ENCODE measurements around the gene TLE3. TPM values are rescaled to one million over a fixed set of nuclear protein-coding genes. Genes with fewer than 3 reads are reported as not detected.

The TLE3 gene
- total RNA-seq, 1 experiment from 2014 or later, result 98.2 TPM

DNA sequence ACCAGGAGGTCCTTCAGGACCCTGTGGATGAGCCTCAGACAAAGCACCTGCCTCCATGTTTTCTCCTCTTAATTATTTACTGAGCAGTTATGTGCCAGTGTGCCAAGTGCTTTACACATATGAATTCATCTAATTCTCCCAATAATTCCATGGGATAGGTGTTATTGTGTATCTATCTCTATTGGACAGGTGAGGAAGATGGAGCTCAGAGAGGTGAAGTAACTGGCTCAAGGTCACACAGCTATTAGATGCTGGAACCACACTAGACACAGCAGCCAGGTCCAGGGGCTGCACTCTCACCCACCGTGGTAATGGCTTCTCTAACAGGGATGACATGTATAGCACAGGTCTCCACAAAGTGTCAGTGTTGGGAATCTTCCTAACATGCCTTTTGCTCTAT, 70.2 kb downstream of the TLE3 start:
- H2AK5ac ChIP-seq (ENCODE audit: insufficient read length, low read length), result no peak overlapping the region
- H3K4me1 Mint-ChIP-seq, result peaks cover 27 to 42% of the 10 kb centered on the region in 2 experiments
- peaks cover 2% of the 10 kb centered on the region for H4K20me1 ChIP-seq (ENCODE audit: control insufficient read depth, insufficient read depth, insufficient read length)
- DNase-seq, result no peak
- no peak overlapping the region for H3K14ac ChIP-seq (ENCODE audit: insufficient read depth, low read length)
- H3K4ac ChIP-seq (ENCODE audit: low read depth, low read length), result no peak overlapping the region
- no peak overlapping the region for H3K9ac ChIP-seq (ENCODE audit: extremely low read depth, insufficient read length, low read length)
- H3K4me3 Mint-ChIP-seq, result no peak overlapping the region
- H2AFZ ChIP-seq (ENCODE audit: low read length), result no peak overlapping the region
- no peaks in the 10 kb centered on the region for H3K9me3 ChIP-seq (ENCODE audit: control insufficient read depth, low read depth, low read length)
- H3K4me2 ChIP-seq (ENCODE audit: insufficient read depth, insufficient read length, low read length), result no peak overlapping the region
- H2BK20ac ChIP-seq (ENCODE audit: low read depth, low read length, poor library complexity, severe bottlenecking), result no peak overlapping the region
- no peak overlapping the region for H3K27ac Mint-ChIP-seq
- H3K4me1 ChIP-seq (ENCODE audit: insufficient read depth, low read length), result no peaks in the 10 kb centered on the region; the same call in 1 of the 2 replicates
- no peak overlapping the region for H3K23ac ChIP-seq (ENCODE audit: insufficient read length, low read depth, low read length)
- no peak overlapping the region for H4K5ac ChIP-seq (ENCODE audit: insufficient read length, low read depth, low read length)
- no peaks in the 10 kb centered on the region for H3K23me2 ChIP-seq (ENCODE audit: insufficient read length, low read depth, low read length, poor library complexity, severe bottlenecking)
- no peak overlapping the region for H3T11ph ChIP-seq (ENCODE audit: low read length)
- H2BK120ac ChIP-seq (ENCODE audit: low read depth, low read length, poor library complexity, severe bottlenecking), result no peak overlapping the region
- H2BK15ac ChIP-seq (ENCODE audit: low read depth, low read length), result no peak overlapping the region
- H3K36me3 Mint-ChIP-seq (ENCODE audit: insufficient read depth in 1 of 3, low read depth in 3 of 3), result peaks cover 0 to 4% (median 3%) of the 10 kb centered on the region in 3 experiments; a peak in 2 of 7 replicates
- H3K27me3 ChIP-seq (ENCODE audit: insufficient read depth, low read length), result no peaks in the 10 kb centered on the region
- no peak overlapping the region for H4K91ac ChIP-seq (ENCODE audit: insufficient read length, low read depth, low read length)
- H3K56ac ChIP-seq (ENCODE audit: insufficient read length, low read depth, low read length), result no peak overlapping the region
- H3K18ac ChIP-seq (ENCODE audit: insufficient read length, low read depth, low read length), result no peak overlapping the region
- no peak overlapping the region for H4K8ac ChIP-seq (replicated peaks; ENCODE audit: insufficient read length, low read depth, low read length)
- peaks cover 1 to 4% of the 10 kb centered on the region in 2 experiments; a peak in 4 of 5 replicates for H3K9me3 Mint-ChIP-seq
- TF ChIP-seq, protein P1, sequence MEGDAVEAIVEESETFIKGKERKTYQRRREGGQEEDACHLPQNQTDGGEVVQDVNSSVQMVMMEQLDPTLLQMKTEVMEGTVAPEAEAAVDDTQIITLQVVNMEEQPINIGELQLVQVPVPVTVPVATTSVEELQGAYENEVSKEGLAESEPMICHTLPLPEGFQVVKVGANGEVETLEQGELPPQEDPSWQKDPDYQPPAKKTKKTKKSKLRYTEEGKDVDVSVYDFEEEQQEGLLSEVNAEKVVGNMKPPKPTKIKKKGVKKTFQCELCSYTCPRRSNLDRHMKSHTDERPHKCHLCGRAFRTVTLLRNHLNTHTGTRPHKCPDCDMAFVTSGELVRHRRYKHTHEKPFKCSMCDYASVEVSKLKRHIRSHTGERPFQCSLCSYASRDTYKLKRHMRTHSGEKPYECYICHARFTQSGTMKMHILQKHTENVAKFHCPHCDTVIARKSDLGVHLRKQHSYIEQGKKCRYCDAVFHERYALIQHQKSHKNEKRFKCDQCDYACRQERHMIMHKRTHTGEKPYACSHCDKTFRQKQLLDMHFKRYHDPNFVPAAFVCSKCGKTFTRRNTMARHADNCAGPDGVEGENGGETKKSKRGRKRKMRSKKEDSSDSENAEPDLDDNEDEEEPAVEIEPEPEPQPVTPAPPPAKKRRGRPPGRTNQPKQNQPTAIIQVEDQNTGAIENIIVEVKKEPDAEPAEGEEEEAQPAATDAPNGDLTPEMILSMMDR (conservative IDR thresholded peaks at IDR 0.05), result no peak
- no peak overlapping the region for H2BK12ac ChIP-seq (ENCODE audit: insufficient read length, low read depth, low read length)
- H3K27ac ChIP-seq (ENCODE audit: insufficient read length, low read depth, low read length), result no peak overlapping the region
- H3K79me2 ChIP-seq (ENCODE audit: insufficient read depth, low read length), result no peaks in the 10 kb centered on the region
- no peak overlapping the region for H2BK5ac ChIP-seq (ENCODE audit: insufficient read length, low read length)
- WGBS (ENCODE audit: extremely low coverage, insufficient read length, low lambda C conversion rate), result no CpG with 5 or more reads among the region's 1 CpG
- peaks cover 1% of the 10 kb centered on the region for H3K27me3 Mint-ChIP-seq (ENCODE audit: low read depth)
- H3K79me1 ChIP-seq (ENCODE audit: insufficient read depth, low read depth, low read length, poor library complexity, severe bottlenecking), result no peaks in the 10 kb centered on the region

Measured in H9 (cell line).